Measurements from ENCODE around the gene EPN2. TPM values are rescaled to one million over a fixed set of nuclear protein-coding genes. Genes with fewer than 3 reads are reported as not detected.
"Not testable (repeated sequence)": the region's sequence is repeated elsewhere in the genome, so short reads cannot be mapped to it uniquely, and the experiment has no call there.

Gene EPN2
- total RNA-seq, 1 experiment from 2014 or later: 57.8 TPM

DNA sequence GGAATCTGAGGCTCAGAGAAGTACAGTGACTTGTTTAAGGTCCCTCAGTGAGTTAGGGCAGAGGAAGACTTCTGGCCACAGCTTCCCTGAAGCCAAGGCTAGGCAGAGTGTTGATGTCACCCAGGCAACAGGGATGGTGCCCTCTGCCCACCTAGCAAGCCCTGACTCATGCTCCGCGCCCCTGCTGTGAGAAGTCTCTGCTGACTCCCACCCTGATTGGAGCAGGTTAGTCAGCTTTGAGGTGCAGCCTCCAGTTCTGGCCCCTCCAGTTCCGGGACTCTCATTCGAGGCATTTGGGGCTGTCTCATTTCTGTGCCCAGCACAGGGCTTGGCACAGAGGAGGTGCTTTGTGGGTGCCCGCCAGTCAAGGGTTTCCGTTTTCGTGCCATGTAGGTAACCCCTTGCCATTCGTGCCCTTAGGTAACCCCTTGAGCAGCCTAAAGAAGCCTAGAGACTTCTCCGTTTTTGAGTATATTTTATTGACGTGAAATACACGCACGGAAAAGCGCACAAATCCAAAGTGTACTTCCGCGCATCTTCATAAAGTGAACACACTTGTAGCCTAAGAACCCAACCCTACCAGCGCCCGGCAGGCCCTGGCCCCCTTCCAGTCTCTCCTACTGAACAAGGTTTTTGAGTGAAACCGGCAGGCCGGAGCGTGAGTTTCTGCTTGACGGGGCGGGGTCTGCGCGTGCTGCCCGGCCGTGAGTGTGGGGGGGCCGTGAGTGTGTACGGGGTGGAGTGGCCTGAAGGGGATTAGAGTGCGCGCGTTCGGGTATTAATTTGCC, 621 bp upstream of the EPN2 start:
- H4K20me1 ChIP-seq (ENCODE audit: control insufficient read depth, insufficient read depth, insufficient read length); H3K79me1 ChIP-seq (ENCODE audit: insufficient read depth, low read depth, low read length, poor library complexity, severe bottlenecking); H3K18ac ChIP-seq (ENCODE audit: insufficient read length, low read depth, low read length); H4K5ac ChIP-seq (ENCODE audit: insufficient read length, low read depth, low read length); H2BK120ac ChIP-seq (ENCODE audit: low read depth, low read length, poor library complexity, severe bottlenecking); H3K9me3 ChIP-seq (ENCODE audit: control insufficient read depth, low read depth, low read length); H3K27me3 ChIP-seq (ENCODE audit: insufficient read depth, low read length); H2BK5ac ChIP-seq (ENCODE audit: insufficient read length, low read length); H2BK15ac ChIP-seq (ENCODE audit: low read depth, low read length); H2AK5ac ChIP-seq (ENCODE audit: insufficient read length, low read length); H3K14ac ChIP-seq (ENCODE audit: insufficient read depth, low read length); H3K9ac ChIP-seq (ENCODE audit: extremely low read depth, insufficient read length, low read length); H3K4me2 ChIP-seq (ENCODE audit: insufficient read depth, insufficient read length, low read length); DNase-seq; H3K4ac ChIP-seq (ENCODE audit: low read depth, low read length); H2AFZ ChIP-seq (ENCODE audit: low read length); H3K27me3 Mint-ChIP-seq (ENCODE audit: low read depth); H3K9me3 Mint-ChIP-seq; H3K23ac ChIP-seq (ENCODE audit: insufficient read length, low read depth, low read length); H3K27ac Mint-ChIP-seq; H3K27ac ChIP-seq (ENCODE audit: insufficient read length, low read depth, low read length); H3K4me3 Mint-ChIP-seq; H3K79me2 ChIP-seq (ENCODE audit: insufficient read depth, low read length); H3K56ac ChIP-seq (ENCODE audit: insufficient read length, low read depth, low read length); H2BK12ac ChIP-seq (ENCODE audit: insufficient read length, low read depth, low read length); H2BK20ac ChIP-seq (ENCODE audit: low read depth, low read length, poor library complexity, severe bottlenecking); H4K8ac ChIP-seq (replicated peaks; ENCODE audit: insufficient read length, low read depth, low read length); H3K23me2 ChIP-seq (ENCODE audit: insufficient read length, low read depth, low read length, poor library complexity, severe bottlenecking); H3K4me1 ChIP-seq (ENCODE audit: insufficient read depth, low read length); H4K91ac ChIP-seq (ENCODE audit: insufficient read length, low read depth, low read length); H3T11ph ChIP-seq (ENCODE audit: low read length): not testable (repeated sequence)
- WGBS (ENCODE audit: extremely low coverage, insufficient read length, low lambda C conversion rate): no CpG with 5 or more reads among the region's 32 CpGs
- peaks cover 4 to 14% (median 9%) of the 10 kb centered on the region in 3 experiments; a peak in 6 of 7 replicates for H3K36me3 Mint-ChIP-seq (ENCODE audit: insufficient read depth in 1 of 3, low read depth in 3 of 3)
- H3K4me1 Mint-ChIP-seq: peaks cover 10 to 11% of the 10 kb centered on the region in 2 experiments

All from H9 (cell line).